Ishikawa (cell line): Measurements from ENCODE around the gene NPY2R.

Source experiments
- CREB1 ChIP-seq: IDR thresholded peaks from 2 replicates; pipeline ENCODE4 v1.6.1; 2012; ENCODE audit warnings: low read depth
- EGR1 ChIP-seq: IDR thresholded peaks from 2 replicates; pipeline ENCODE4 v1.6.1; 2012
- EP300 ChIP-seq: IDR thresholded peaks from 2 replicates; pipeline ENCODE4 v1.6.1; 2012; ENCODE audit warnings: borderline replicate concordance
- MAX ChIP-seq: IDR thresholded peaks from 2 replicates; pipeline ENCODE4 v1.6.1; 2012
- RAD21 ChIP-seq: IDR thresholded peaks from 2 replicates; pipeline ENCODE4 v1.6.1; 2012; ENCODE audit warnings: low read depth
- REST ChIP-seq: IDR thresholded peaks from 2 replicates; pipeline ENCODE4 v1.6.1; 2012; ENCODE audit warnings: low read depth, mild to moderate bottlenecking
- TAF1 ChIP-seq: IDR thresholded peaks from 2 replicates; pipeline ENCODE4 v1.6.1; 2012; ENCODE audit warnings: low read depth, mild to moderate bottlenecking

GRCh38 chr4:155164718-155165117, 43.7 kb upstream of the NPY2R start:
- TF ChIP-seq MAX (no peak), RAD21 (no peak), CREB1 (no peak), REST (no peak), TAF1 (no peak), EGR1 (no peak), EP300 (no peak)
